HepG2 (cell line): ENCODE results near the gene COL2A1. TPM values are rescaled to one million over a fixed set of nuclear protein-coding genes. Genes with fewer than 3 reads are reported as not detected.

Source experiments
- ATAC-seq: fragments of 200-7000 bp; cut with Tn5 transposase; 3 replicates; pipeline ENCODE4 v1.9.1; 2020; ENCODE audit warnings: mild to moderate bottlenecking, moderate library complexity
- BruUV-seq: library from RNA; stranded (reverse); fragments of 400-500 nt; replicated peaks from 2 replicates; lab custom pipeline; 2021; lab: Mats Ljungman, UMichigan
- CTCF ChIA-PET: fragments of 300-600 bp; formaldehyde crosslinking; extraction: SDS; loops from one replicate; lab custom pipeline; 2021; ENCODE audit warnings: low total read pairs, inconsistent platforms, low intra/inter-chr PET ratio; lab: Yijun Ruan, JAX
- POLR2A ChIA-PET: fragments of 350-600 bp; sonication (Branson Sonifier 250); formaldehyde crosslinking; loops from one replicate; lab custom pipeline; 2020; ENCODE audit warnings: antibody characterized with exemption, inconsistent platforms; lab: Yijun Ruan, JAX
- DNase-seq: peaks from one replicate; pipeline ENCODE4 v3.0.0-alpha.2; 2015; ENCODE audit warnings: low spot score
- FAIRE-seq: peaks from 3 replicates; lab custom pipeline; 2011; peaks lifted over from hg19 to GRCh38; lab: Jason Lieb, UNC
- H2AFZ ChIP-seq: one replicate; pipeline ENCODE4 v1.6.1; 2011; ENCODE audit warnings: low read length, inconsistent platforms
- H3K27ac ChIP-seq: fragments of 300-600 bp; 3 replicates; pipeline ENCODE4 v1.8.0; 2011; ENCODE audit warnings: mixed run types, mild to moderate bottlenecking, mixed read lengths, low read length, inconsistent platforms; ENCODE audit not compliant: insufficient read depth; ENCODE audit errors: extremely low read length
- H3K27me3 ChIP-seq, 2 experiments: fragments of 200-600 bp in 1 of 2; 2 replicates in 1 of 2; 3 replicates in 1 of 2; pipeline versions ENCODE4 v1.6.0 to v1.8.0; 2011; ENCODE audit warnings: low read length in 2 of 2, mild to moderate bottlenecking in 2 of 2, moderate library complexity in 2 of 2, inconsistent platforms in 1 of 2; ENCODE audit not compliant: insufficient read depth in 2 of 2, control insufficient read depth in 1 of 2
- H3K36me3 ChIP-seq, 2 experiments: fragments of 200-600 bp in 1 of 2; replicated peaks in 1 of 2; 2 replicates in 1 of 2; 3 replicates in 1 of 2; pipeline versions ENCODE4 v1.5.1 to v1.8.0; 2011; ENCODE audit warnings: low read length in 2 of 2, inconsistent platforms in 1 of 2; ENCODE audit not compliant: insufficient read depth in 2 of 2, control insufficient read depth in 1 of 2
- H3K4me1 ChIP-seq: 2 replicates; pipeline ENCODE4 v1.5.1; 2012; ENCODE audit warnings: low read length, inconsistent platforms; ENCODE audit not compliant: insufficient read depth
- H3K4me2 ChIP-seq: 2 replicates; pipeline ENCODE4 v1.6.0; 2011; ENCODE audit warnings: low read depth, low read length, inconsistent platforms
- H3K4me3 ChIP-seq, 3 experiments: fragments of 200-600 bp in 1 of 3; sonication (generic), shearing (Covaris generic) in 1 of 3; replicated peaks in 1 of 3; 2 replicates each; pipeline ENCODE4 v1.5.1; 2011 to 2016; ENCODE audit warnings: low read length in 3 of 3, inconsistent platforms in 2 of 3, low read depth in 2 of 3, mild to moderate bottlenecking in 2 of 3, control low read depth in 1 of 3, mixed read lengths in 1 of 3; ENCODE audit not compliant: insufficient read depth in 1 of 3
- H3K79me2 ChIP-seq: one replicate; pipeline ENCODE4 v1.6.1; 2011; ENCODE audit warnings: low read length, inconsistent platforms; ENCODE audit not compliant: insufficient read depth
- H3K9ac ChIP-seq: 2 replicates; pipeline ENCODE4 v1.6.0; 2011; ENCODE audit warnings: mild to moderate bottlenecking, low read depth, low read length, inconsistent platforms; ENCODE audit not compliant: insufficient read depth
- H3K9me3 ChIP-seq: 2 replicates; pipeline ENCODE4 v1.5.1; 2012; ENCODE audit warnings: mild to moderate bottlenecking, low read length
- H4K20me1 ChIP-seq: 2 replicates; pipeline ENCODE4 v1.6.0; 2011; ENCODE audit warnings: inconsistent platforms, mild to moderate bottlenecking, low read length, moderate library complexity; ENCODE audit not compliant: insufficient read depth
- KMT2B ChIP-seq: IDR thresholded peaks from 2 replicates; pipeline ENCODE4 v1.6.1; 2016; ENCODE audit warnings: missing genetic modification reagents, missing compliant biosample characterization
- MAFG ChIP-seq: sonication (generic); formaldehyde crosslinking; IDR thresholded peaks from 2 replicates; pipeline ENCODE4 v1.5.1; 2020; ENCODE audit warnings: mild to moderate bottlenecking, missing genetic modification reagents
- NR2F2 ChIP-seq: IDR thresholded peaks from 2 replicates; pipeline ENCODE4 v1.6.1; 2012; ENCODE audit warnings: low read depth, inconsistent platforms, borderline replicate concordance
- RCOR2 ChIP-seq: IDR thresholded peaks from 2 replicates; pipeline ENCODE4 v1.6.1; 2016; ENCODE audit warnings: missing biosample characterization, missing genetic modification reagents
- SETDB1 ChIP-seq: sonication (generic); formaldehyde crosslinking; IDR thresholded peaks from 2 replicates; pipeline ENCODE4 v1.5.1; 2020; ENCODE audit warnings: missing genetic modification reagents, mild to moderate bottlenecking, borderline replicate concordance
- SIX1 ChIP-seq: sonication (generic); formaldehyde crosslinking; IDR thresholded peaks from 2 replicates; pipeline ENCODE4 v1.4.0; 2020; ENCODE audit warnings: missing genetic modification reagents, borderline replicate concordance
- SOX13 ChIP-seq, 3 experiments: fragments of 450-650 bp in 1 of 3; sonication (generic) in 1 of 3; formaldehyde crosslinking in 1 of 3; IDR thresholded peaks in 2 of 3; conservative IDR thresholded peaks in 1 of 3; 2 replicates each; pipeline versions ENCODE4 v1.5.0 to v1.6.1; 2016 to 2020; ENCODE audit warnings: antibody characterized with exemption in 1 of 3, mild to moderate bottlenecking in 1 of 3, missing compliant biosample characterization in 1 of 3, missing genetic modification reagents in 1 of 3, moderate library complexity in 1 of 3
- SRY ChIP-seq: sonication (generic); formaldehyde crosslinking; IDR thresholded peaks from 2 replicates; pipeline ENCODE4 v1.8.0; 2022; ENCODE audit warnings: mild to moderate bottlenecking, missing genetic modification reagents
- ZNF10 ChIP-seq: sonication (generic); formaldehyde crosslinking; IDR thresholded peaks from 2 replicates; pipeline ENCODE4 v1.4.0; 2020; ENCODE audit warnings: mild to moderate bottlenecking, low read depth, missing genetic modification reagents, borderline replicate concordance
- ZNF501 ChIP-seq: sonication (generic); formaldehyde crosslinking; IDR thresholded peaks from 2 replicates; pipeline ENCODE4 v1.5.1; 2020; ENCODE audit warnings: mild to moderate bottlenecking, moderate library complexity, missing genetic modification reagents
- WGBS: methylation state at CpG from one replicate; pipeline ENCODE4 v1.1.6; 2017; ENCODE audit warnings: low lambda C conversion rate; 5-methylcytosine and 5-hydroxymethylcytosine counted together
- in situ Hi-C: cut with HindIII; loops from 2 replicates; pipeline ENCODE4 v1.10.0; 2017; ENCODE audit warnings: low pct_unique_long_range_greater_than_20kb; ENCODE audit not compliant: extremely low pct_ligation_motif_present
- intact Hi-C: fragments of 100-400 bp; cut with micrococcal nuclease; formaldehyde crosslinking; loops from one replicate; pipeline ENCODE4 v1.10.0; 2022; ENCODE audit not compliant: unreplicated experiment
- polyA plus RNA-seq, 8 experiments: library from polyadenylated mRNA; depleted of rRNA in 3 of 8; stranded (reverse) in 7 of 8; unstranded in 1 of 8; fragments of >200 nt; fragmentation: Illumina TruSeq in 4 of 8; extraction: Trizol in 4 of 8; gene quantifications; 2 replicates each; pipeline versions ENCODE4 v1.2.1 to v1.2.3, GENCODE V29; 2011 to 2016; ENCODE audit warnings: low read depth in 4 of 8, missing spikeins in 1 of 8, mixed read lengths in 1 of 8; ENCODE audit not compliant: insufficient read depth in 1 of 8
- total RNA-seq, 5 experiments: library from RNA; depleted of rRNA; stranded (reverse); fragments of >200 nt; fragmentation: Illumina TruSeq; extraction: Trizol; gene quantifications; 2 replicates each; pipeline ENCODE4 v1.2.3, GENCODE V29; 2016; ENCODE audit warnings: low read depth in 1 of 5
- TF ChIP-seq, protein P1 (sequence below): sonication (generic); formaldehyde crosslinking; IDR thresholded peaks from 2 replicates; pipeline ENCODE4 v1.5.0; 2020; ENCODE audit warnings: mild to moderate bottlenecking, missing genetic modification reagents, moderate library complexity
- TF ChIP-seq, protein P2 (sequence below): sonication (generic); formaldehyde crosslinking; IDR thresholded peaks from 2 replicates; pipeline ENCODE4 v1.4.0; 2020; ENCODE audit warnings: missing genetic modification reagents
- TF ChIP-seq, protein P3 (sequence below): sonication (generic); formaldehyde crosslinking; IDR thresholded peaks from 2 replicates; pipeline ENCODE4 v1.4.0; 2020; ENCODE audit warnings: missing genetic modification reagents, borderline replicate concordance
- TF ChIP-seq, protein P4 (sequence below): sonication (generic); formaldehyde crosslinking; IDR thresholded peaks from 2 replicates; pipeline ENCODE4 v1.5.0; 2020; ENCODE audit warnings: missing genetic modification reagents

Gene COL2A1
- total and polyA plus RNA-seq, 2 of the 13 experiments (the other 11 are each of a cell fraction or from before 2014, with no cell fraction given) = 7.4 to 38.3 TPM

DNA sequence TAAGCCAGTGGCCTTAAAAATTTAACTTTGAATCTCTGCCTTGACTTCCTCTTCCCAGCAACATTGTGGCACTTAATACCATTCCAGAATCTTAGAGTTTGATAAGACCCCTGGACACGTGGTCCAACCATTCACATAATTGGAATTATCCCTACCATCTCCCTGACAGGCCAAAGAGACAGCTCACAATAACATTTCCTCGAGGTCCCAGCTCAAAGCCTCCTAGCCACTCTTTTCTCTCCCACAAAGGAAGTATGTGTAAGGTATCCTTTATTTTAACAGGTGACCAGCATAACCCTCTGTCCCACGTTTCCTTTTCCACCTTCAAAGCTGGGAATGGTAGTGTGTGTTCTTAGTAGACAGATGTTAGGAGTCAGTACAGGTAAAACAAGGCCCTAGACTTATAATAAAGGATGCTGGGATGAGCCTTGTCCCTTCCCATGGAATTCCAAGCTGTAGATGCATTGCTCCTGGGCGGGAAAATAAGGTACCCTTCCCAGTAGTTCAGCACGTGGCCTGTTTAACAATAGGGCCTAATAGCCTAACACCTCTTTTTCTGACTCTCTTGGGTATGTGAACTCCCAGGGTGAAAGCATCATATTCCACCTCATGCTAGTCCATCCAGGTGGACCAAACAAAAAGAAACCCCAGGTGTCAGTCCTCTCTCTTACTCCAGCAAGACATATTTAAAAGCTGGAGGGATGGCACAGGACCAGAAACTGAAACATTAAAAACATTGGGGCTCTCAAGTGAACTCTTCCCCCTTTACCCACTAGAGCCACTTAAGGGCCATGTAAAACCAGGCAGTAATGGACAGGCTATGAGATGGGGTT lies 37.5 kb upstream of the COL2A1 start:
- Histone ChIP-seq H3K79me2 (no peaks in the 10 kb centered on the region), H3K4me3 (no peak overlapping the region), H3K9ac (no peak overlapping the region), H3K4me2 (no peak overlapping the region)
- TF ChIP-seq SRY (CRISPR knock-in tag) = no peak
- TF ChIP-seq, protein P1, sequence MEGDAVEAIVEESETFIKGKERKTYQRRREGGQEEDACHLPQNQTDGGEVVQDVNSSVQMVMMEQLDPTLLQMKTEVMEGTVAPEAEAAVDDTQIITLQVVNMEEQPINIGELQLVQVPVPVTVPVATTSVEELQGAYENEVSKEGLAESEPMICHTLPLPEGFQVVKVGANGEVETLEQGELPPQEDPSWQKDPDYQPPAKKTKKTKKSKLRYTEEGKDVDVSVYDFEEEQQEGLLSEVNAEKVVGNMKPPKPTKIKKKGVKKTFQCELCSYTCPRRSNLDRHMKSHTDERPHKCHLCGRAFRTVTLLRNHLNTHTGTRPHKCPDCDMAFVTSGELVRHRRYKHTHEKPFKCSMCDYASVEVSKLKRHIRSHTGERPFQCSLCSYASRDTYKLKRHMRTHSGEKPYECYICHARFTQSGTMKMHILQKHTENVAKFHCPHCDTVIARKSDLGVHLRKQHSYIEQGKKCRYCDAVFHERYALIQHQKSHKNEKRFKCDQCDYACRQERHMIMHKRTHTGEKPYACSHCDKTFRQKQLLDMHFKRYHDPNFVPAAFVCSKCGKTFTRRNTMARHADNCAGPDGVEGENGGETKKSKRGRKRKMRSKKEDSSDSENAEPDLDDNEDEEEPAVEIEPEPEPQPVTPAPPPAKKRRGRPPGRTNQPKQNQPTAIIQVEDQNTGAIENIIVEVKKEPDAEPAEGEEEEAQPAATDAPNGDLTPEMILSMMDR (CRISPR knock-in tag) = no peak
- TF ChIP-seq NR2F2 = no peak
- TF ChIP-seq KMT2B (CRISPR knock-in tag) = no peak
- TF ChIP-seq, protein P2, sequence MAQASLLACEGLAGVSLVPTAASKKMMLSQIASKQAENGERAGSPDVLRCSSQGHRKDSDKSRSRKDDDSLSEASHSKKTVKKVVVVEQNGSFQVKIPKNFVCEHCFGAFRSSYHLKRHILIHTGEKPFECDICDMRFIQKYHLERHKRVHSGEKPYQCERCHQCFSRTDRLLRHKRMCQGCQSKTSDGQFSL (CRISPR knock-in tag) = no peak
- no peak for TF ChIP-seq SETDB1 (CRISPR knock-in tag)
- no peak for TF ChIP-seq ZNF501 (CRISPR knock-in tag)
- TF ChIP-seq MAFG (CRISPR knock-in tag) = no peak
- TF ChIP-seq, protein P3, sequence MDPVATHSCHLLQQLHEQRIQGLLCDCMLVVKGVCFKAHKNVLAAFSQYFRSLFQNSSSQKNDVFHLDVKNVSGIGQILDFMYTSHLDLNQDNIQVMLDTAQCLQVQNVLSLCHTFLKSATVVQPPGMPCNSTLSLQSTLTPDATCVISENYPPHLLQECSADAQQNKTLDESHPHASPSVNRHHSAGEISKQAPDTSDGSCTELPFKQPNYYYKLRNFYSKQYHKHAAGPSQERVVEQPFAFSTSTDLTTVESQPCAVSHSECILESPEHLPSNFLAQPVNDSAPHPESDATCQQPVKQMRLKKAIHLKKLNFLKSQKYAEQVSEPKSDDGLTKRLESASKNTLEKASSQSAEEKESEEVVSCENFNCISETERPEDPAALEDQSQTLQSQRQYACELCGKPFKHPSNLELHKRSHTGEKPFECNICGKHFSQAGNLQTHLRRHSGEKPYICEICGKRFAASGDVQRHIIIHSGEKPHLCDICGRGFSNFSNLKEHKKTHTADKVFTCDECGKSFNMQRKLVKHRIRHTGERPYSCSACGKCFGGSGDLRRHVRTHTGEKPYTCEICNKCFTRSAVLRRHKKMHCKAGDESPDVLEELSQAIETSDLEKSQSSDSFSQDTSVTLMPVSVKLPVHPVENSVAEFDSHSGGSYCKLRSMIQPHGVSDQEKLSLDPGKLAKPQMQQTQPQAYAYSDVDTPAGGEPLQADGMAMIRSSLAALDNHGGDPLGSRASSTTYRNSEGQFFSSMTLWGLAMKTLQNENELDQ = no peak
- TF ChIP-seq ZNF10 = no peak
- no peak for TF ChIP-seq SOX13 (IDR thresholded peaks at IDR 0.05)
- no peak for TF ChIP-seq SOX13 (CRISPR knock-in tag; conservative IDR thresholded peaks at IDR 0.05 in 1 of 2, IDR thresholded peaks at IDR 0.05 in 1 of 2)
- TF ChIP-seq RCOR2 (CRISPR knock-in tag) = no peak
- no peak for TF ChIP-seq SIX1 (CRISPR knock-in tag)
- TF ChIP-seq, protein P4, sequence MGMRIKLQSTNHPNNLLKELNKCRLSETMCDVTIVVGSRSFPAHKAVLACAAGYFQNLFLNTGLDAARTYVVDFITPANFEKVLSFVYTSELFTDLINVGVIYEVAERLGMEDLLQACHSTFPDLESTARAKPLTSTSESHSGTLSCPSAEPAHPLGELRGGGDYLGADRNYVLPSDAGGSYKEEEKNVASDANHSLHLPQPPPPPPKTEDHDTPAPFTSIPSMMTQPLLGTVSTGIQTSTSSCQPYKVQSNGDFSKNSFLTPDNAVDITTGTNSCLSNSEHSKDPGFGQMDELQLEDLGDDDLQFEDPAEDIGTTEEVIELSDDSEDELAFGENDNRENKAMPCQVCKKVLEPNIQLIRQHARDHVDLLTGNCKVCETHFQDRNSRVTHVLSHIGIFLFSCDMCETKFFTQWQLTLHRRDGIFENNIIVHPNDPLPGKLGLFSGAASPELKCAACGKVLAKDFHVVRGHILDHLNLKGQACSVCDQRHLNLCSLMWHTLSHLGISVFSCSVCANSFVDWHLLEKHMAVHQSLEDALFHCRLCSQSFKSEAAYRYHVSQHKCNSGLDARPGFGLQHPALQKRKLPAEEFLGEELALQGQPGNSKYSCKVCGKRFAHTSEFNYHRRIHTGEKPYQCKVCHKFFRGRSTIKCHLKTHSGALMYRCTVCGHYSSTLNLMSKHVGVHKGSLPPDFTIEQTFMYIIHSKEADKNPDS (CRISPR knock-in tag) = no peak
- TF ChIP-seq, all 625 proteins: peak for 0
- no peaks in the 10 kb centered on the region for H3K9me3 ChIP-seq
- in situ Hi-C loops (no loop called here), intact Hi-C loops (no loop called here)
- H3K4me1 ChIP-seq = peaks cover 15% of the 10 kb centered on the region
- H2AFZ ChIP-seq = no peak overlapping the region
- no peak overlapping the region for H3K27ac ChIP-seq
- CTCF ChIA-PET = no interaction called here
- POLR2A ChIA-PET = no interaction called here
- BruUV-seq = no TSS peak
- DNase-seq (no peak), ATAC-seq (no peak), FAIRE-seq (no peak)
- no peaks in the 10 kb centered on the region for H4K20me1 ChIP-seq
- 83% methylated on average over 5 of the region's 5 CpGs for WGBS
- peaks cover 4 to 23% of the 10 kb centered on the region in 2 experiments; a peak in 4 of 5 replicates for H3K36me3 ChIP-seq
- H3K27me3 ChIP-seq = no peaks in the 10 kb centered on the region
